ENCODE results near the gene PTPRG. TPM values are rescaled to one million over a fixed set of nuclear protein-coding genes. Genes with fewer than 3 reads are reported as not detected.

Gene PTPRG
- total RNA-seq, 2 experiments from 2014 or later = 0.13 to 0.70 TPM

DNA sequence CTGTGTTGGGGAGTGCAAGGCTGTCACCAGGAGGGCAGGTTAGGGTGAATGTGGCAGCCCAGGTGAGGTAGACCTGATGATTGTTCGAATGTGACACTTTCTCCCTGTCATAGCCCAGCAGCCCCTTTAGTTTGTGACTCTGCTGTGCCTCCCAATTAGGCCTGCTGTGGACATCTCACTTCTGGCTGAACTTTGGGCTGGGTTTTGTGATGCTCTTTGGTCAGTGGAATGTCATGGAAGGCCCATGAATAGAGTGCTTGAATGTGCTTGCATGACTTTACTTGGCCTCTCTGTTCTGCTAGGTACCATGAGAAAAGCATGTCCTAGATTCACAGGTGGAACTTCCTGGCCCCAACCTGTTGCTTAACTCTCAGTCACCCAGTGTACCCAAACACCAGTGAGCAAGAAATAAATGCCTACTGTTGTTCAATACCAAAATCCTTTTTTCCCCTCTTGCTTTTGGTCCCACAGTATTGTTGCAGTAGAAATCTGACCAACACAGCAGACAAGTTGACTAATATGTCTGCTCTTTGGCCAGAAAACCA is 249.7 kb downstream of the PTPRG start:
- no TSS peak for BruUV-seq (replicated peaks)

GRCh38 chr3:61811652-61812051 is 250.3 kb downstream of the PTPRG start:
- Histone ChIP-seq H3K9me3 (ENCODE audit: low read length) (no peaks in the 10 kb centered on the region), H3K4me1 (ENCODE audit: insufficient read depth, low read length, poor library complexity, severe bottlenecking) (no peaks in the 10 kb centered on the region), H3K4me2 (ENCODE audit: low read length) (no peak overlapping the region), H3K9me2 (ENCODE audit: insufficient read depth, low read length) (no peaks in the 10 kb centered on the region), H4K20me1 (ENCODE audit: insufficient read depth, low read length) (no peaks in the 10 kb centered on the region), H3K36me3 (ENCODE audit: insufficient read depth, low read length) (no peaks in the 10 kb centered on the region), H3K4me3 (ENCODE audit: low read depth, low read length, poor library complexity, severe bottlenecking) (no peak overlapping the region), H3K27ac (ENCODE audit: low read depth, low read length, poor library complexity, severe bottlenecking) (no peak overlapping the region), H3K79me2 (ENCODE audit: insufficient read depth, low read depth, low read length) (no peaks in the 10 kb centered on the region), H2AFZ (ENCODE audit: low read length) (no peak overlapping the region)
- BruUV-seq (replicated peaks) = no TSS peak
- ChIA-PET CTCF (ENCODE audit: unreplicated experiment) (no interaction called here), POLR2A (no interaction called here)
- intact Hi-C loops (cut with micrococcal nuclease; ENCODE audit: unreplicated experiment) = no loop called here
- no peak for DNase-seq (ENCODE audit: low spot score)
- TF ChIP-seq, protein P1, sequence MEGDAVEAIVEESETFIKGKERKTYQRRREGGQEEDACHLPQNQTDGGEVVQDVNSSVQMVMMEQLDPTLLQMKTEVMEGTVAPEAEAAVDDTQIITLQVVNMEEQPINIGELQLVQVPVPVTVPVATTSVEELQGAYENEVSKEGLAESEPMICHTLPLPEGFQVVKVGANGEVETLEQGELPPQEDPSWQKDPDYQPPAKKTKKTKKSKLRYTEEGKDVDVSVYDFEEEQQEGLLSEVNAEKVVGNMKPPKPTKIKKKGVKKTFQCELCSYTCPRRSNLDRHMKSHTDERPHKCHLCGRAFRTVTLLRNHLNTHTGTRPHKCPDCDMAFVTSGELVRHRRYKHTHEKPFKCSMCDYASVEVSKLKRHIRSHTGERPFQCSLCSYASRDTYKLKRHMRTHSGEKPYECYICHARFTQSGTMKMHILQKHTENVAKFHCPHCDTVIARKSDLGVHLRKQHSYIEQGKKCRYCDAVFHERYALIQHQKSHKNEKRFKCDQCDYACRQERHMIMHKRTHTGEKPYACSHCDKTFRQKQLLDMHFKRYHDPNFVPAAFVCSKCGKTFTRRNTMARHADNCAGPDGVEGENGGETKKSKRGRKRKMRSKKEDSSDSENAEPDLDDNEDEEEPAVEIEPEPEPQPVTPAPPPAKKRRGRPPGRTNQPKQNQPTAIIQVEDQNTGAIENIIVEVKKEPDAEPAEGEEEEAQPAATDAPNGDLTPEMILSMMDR (conservative IDR thresholded peaks at IDR 0.05; ENCODE audit: low read length) = no peak
- TF ChIP-seq EZH2phosphoT487 (IDR thresholded peaks at IDR 0.05; ENCODE audit: borderline replicate concordance, low read depth, low read length) = no peak

More for the DNA sequence above, 249.7 kb downstream of the PTPRG start:
- no peaks in the 10 kb centered on the region for H3K79me2 ChIP-seq (ENCODE audit: insufficient read depth, low read depth, low read length)
- no peaks in the 10 kb centered on the region for H3K9me3 ChIP-seq (ENCODE audit: low read length)
- intact Hi-C loops (cut with micrococcal nuclease; ENCODE audit: unreplicated experiment) = no loop called here
- H3K27ac ChIP-seq (ENCODE audit: low read depth, low read length, poor library complexity, severe bottlenecking) = no peak overlapping the region
- no peak for TF ChIP-seq EZH2phosphoT487 (IDR thresholded peaks at IDR 0.05; ENCODE audit: borderline replicate concordance, low read depth, low read length)
- TF ChIP-seq, protein P1 (conservative IDR thresholded peaks at IDR 0.05; ENCODE audit: low read length) = no peak
- no peak overlapping the region for H3K4me2 ChIP-seq (ENCODE audit: low read length)
- no peak for DNase-seq (ENCODE audit: low spot score)
- no peak overlapping the region for H3K4me3 ChIP-seq (ENCODE audit: low read depth, low read length, poor library complexity, severe bottlenecking)
- H4K20me1 ChIP-seq (ENCODE audit: insufficient read depth, low read length) = no peaks in the 10 kb centered on the region
- ChIA-PET POLR2A (interaction anchor here (0.5 kb wide), 1 partner anchor 38 kb away, joined by 4 read pairs; no protein-coding TSS in a partner anchor), CTCF (ENCODE audit: unreplicated experiment) (no interaction called here)
- no peaks in the 10 kb centered on the region for H3K36me3 ChIP-seq (ENCODE audit: insufficient read depth, low read length)
- H2AFZ ChIP-seq (ENCODE audit: low read length) = no peak overlapping the region
- no peaks in the 10 kb centered on the region for H3K4me1 ChIP-seq (ENCODE audit: insufficient read depth, low read length, poor library complexity, severe bottlenecking)
- H3K9me2 ChIP-seq (ENCODE audit: insufficient read depth, low read length) = no peaks in the 10 kb centered on the region

DNA sequence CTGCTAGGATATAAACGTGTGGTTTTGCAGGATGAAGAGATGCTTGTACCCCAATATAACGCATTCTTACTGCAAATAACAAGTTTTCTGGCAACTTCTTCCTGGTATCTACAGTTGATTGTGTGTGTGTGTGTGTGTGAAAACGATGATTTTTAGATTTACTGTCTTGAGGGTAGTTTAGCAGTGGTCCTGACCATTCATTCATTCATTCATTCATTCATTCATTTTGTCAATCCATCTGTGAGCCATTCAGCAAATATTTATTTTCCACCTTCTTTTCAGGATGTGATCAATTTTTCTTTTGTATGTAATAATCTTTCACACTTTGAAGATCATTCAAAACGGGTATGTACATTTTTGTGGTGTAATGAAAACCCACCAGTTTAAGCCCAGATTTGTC is 250.7 kb downstream of the PTPRG start:
- Histone ChIP-seq H3K4me1 (ENCODE audit: insufficient read depth, low read length, poor library complexity, severe bottlenecking) (no peaks in the 10 kb centered on the region), H3K9me2 (ENCODE audit: insufficient read depth, low read length) (no peaks in the 10 kb centered on the region), H3K4me2 (ENCODE audit: low read length) (no peak overlapping the region), H2AFZ (ENCODE audit: low read length) (no peak overlapping the region), H3K27ac (ENCODE audit: low read depth, low read length, poor library complexity, severe bottlenecking) (no peak overlapping the region), H3K79me2 (ENCODE audit: insufficient read depth, low read depth, low read length) (no peaks in the 10 kb centered on the region), H3K9me3 (ENCODE audit: low read length) (no peaks in the 10 kb centered on the region), H3K36me3 (ENCODE audit: insufficient read depth, low read length) (no peaks in the 10 kb centered on the region), H3K4me3 (ENCODE audit: low read depth, low read length, poor library complexity, severe bottlenecking) (no peak overlapping the region), H4K20me1 (ENCODE audit: insufficient read depth, low read length) (no peaks in the 10 kb centered on the region)
- DNase-seq (ENCODE audit: low spot score) = no peak
- intact Hi-C loops (cut with micrococcal nuclease; ENCODE audit: unreplicated experiment) = no loop called here
- no TSS peak for BruUV-seq (replicated peaks)
- CTCF ChIA-PET (ENCODE audit: unreplicated experiment) = no interaction called here
- POLR2A ChIA-PET = no interaction called here
- TF ChIP-seq EZH2phosphoT487 (IDR thresholded peaks at IDR 0.05; ENCODE audit: borderline replicate concordance, low read depth, low read length) = no peak
- TF ChIP-seq, protein P1 (conservative IDR thresholded peaks at IDR 0.05; ENCODE audit: low read length) = no peak
